ENCODE results near the gene FBN2. TPM values are rescaled to one million over a fixed set of nuclear protein-coding genes. Genes with fewer than 3 reads are reported as not detected.

Gene FBN2
- total RNA-seq, 4 donors from 2014 or later = 0.40 to 3.3 (median 0.99) TPM

GRCh38 chr5:128477944-128478343, 60.1 kb downstream of the FBN2 start:
- Histone ChIP-seq H3K27ac (no peak overlapping the region), H3K4me1 (no peaks in the 10 kb centered on the region), H3K9me3 (no peaks in the 10 kb centered on the region), H3K27me3 (no peaks in the 10 kb centered on the region), H3K36me3 (no peaks in the 10 kb centered on the region), H3K4me3 (no peak overlapping the region)
- TF ChIP-seq CTCF (IDR thresholded peaks at IDR 0.05) (no peak), POLR2A (IDR thresholded peaks at IDR 0.05) (no peak)
- DNase-seq = no peak

GRCh38 chr5:128475693-128476092, 62.4 kb downstream of the FBN2 start:
- H3K27me3 ChIP-seq = no peaks in the 10 kb centered on the region

GRCh38 chr5:128472919-128473318, 65.1 kb downstream of the FBN2 start:
- no peak for DNase-seq
- Histone ChIP-seq H3K9me3 (no peaks in the 10 kb centered on the region), H3K27me3 (no peaks in the 10 kb centered on the region), H3K4me3 (no peak overlapping the region), H3K27ac (no peak overlapping the region), H3K36me3 (no peaks in the 10 kb centered on the region), H3K4me1 (no peaks in the 10 kb centered on the region)
- TF ChIP-seq POLR2A (IDR thresholded peaks at IDR 0.05) = no peak
- TF ChIP-seq CTCF (IDR thresholded peaks at IDR 0.05) = no peak

More at GRCh38 chr5:128475693-128476092, 62.4 kb downstream of the FBN2 start:
- Histone ChIP-seq H3K4me1 (no peaks in the 10 kb centered on the region), H3K4me3 (no peak overlapping the region), H3K27ac (no peak overlapping the region), H3K36me3 (no peaks in the 10 kb centered on the region), H3K9me3 (no peaks in the 10 kb centered on the region)
- no peak for TF ChIP-seq POLR2A (IDR thresholded peaks at IDR 0.05)
- no peak for DNase-seq

GRCh38 chr5:128472036-128472435, 66.0 kb downstream of the FBN2 start:
- TF ChIP-seq POLR2A (IDR thresholded peaks at IDR 0.05) (no peak), CTCF (IDR thresholded peaks at IDR 0.05) (no peak)
- H3K4me1 ChIP-seq = no peaks in the 10 kb centered on the region
- no peaks in the 10 kb centered on the region for H3K9me3 ChIP-seq
- no peak for DNase-seq
- no peaks in the 10 kb centered on the region for H3K36me3 ChIP-seq
- no peaks in the 10 kb centered on the region for H3K27me3 ChIP-seq
- H3K27ac ChIP-seq = no peak overlapping the region
- no peak overlapping the region for H3K4me3 ChIP-seq

- no peak for DNase-seq
- H3K4me3 ChIP-seq = no peak overlapping the region
- H3K27me3 ChIP-seq = no peaks in the 10 kb centered on the region
- no peaks in the 10 kb centered on the region for H3K36me3 ChIP-seq
- H3K9me3 ChIP-seq = no peaks in the 10 kb centered on the region
- H3K27ac ChIP-seq = no peak overlapping the region
- no peaks in the 10 kb centered on the region for H3K4me1 ChIP-seq
- TF ChIP-seq POLR2A (IDR thresholded peaks at IDR 0.05) = no peak
- no peak for TF ChIP-seq CTCF (IDR thresholded peaks at IDR 0.05)
Measured at GRCh38 chr5:128470663-128471062, 67.4 kb downstream of the FBN2 start.

- TF ChIP-seq POLR2A (IDR thresholded peaks at IDR 0.05) = no peak
- TF ChIP-seq CTCF (IDR thresholded peaks at IDR 0.05) = no peak
- no peaks in the 10 kb centered on the region for H3K36me3 ChIP-seq
- no peak overlapping the region for H3K4me3 ChIP-seq
- no peak overlapping the region for H3K27ac ChIP-seq
- DNase-seq = no peak
- no peaks in the 10 kb centered on the region for H3K9me3 ChIP-seq
- no peaks in the 10 kb centered on the region for H3K4me1 ChIP-seq
- H3K27me3 ChIP-seq = no peaks in the 10 kb centered on the region
Measured at GRCh38 chr5:128469912-128470311, 68.1 kb downstream of the FBN2 start.

Data from Peyer's patch (tissue), 4 donors.